Peyer's patch (tissue), 4 donors: Measurements from ENCODE around the gene SKAP2.
"Not testable (repeated sequence)": the region's sequence is repeated elsewhere in the genome, so short reads cannot be mapped to it uniquely, and the experiment has no call there.

Experiments
- POLR2A ChIP-seq, 2 donors: fragments of 450-650 bp; IDR thresholded peaks; one replicate each; pipeline ENCODE4 v1.5.1; 2017; ENCODE audit warnings: antibody characterized with exemption in 2 of 2, mild to moderate bottlenecking in 2 of 2, moderate library complexity in 2 of 2
- TF ChIP-seq, protein P1 (sequence below), 6 experiments: fragments of 450-650 bp in 4 of 6; fragments of 200-600 bp in 2 of 6; sonication (generic) in 1 of 6; IDR thresholded peaks; one replicate each; pipeline ENCODE4 v1.5.1; 2017 to 2019; ENCODE audit warnings: antibody characterized with exemption in 6 of 6, mild to moderate bottlenecking in 3 of 6, moderate library complexity in 1 of 6

DNA sequence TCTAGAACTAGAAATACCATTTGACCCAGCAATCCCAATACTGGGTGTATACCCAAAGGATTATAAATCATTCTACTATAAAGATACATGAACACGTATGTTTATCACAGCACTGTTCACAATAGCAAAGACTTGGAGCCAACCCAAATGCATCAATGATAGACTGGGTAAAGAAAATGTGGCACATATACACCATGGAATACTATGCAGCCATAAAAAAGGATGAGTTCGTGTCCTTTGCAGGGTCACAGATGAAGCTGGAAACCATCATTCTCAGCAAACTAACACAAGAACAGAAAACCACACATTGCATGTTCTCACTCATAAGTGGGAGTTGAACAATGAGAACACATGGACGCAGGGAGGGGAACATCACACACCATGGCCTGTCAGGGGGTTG, 27.6 kb downstream of the SKAP2 start:
- not testable (repeated sequence) for TF ChIP-seq POLR2A (IDR thresholded peaks at IDR 0.05)
- TF ChIP-seq, protein P1, sequence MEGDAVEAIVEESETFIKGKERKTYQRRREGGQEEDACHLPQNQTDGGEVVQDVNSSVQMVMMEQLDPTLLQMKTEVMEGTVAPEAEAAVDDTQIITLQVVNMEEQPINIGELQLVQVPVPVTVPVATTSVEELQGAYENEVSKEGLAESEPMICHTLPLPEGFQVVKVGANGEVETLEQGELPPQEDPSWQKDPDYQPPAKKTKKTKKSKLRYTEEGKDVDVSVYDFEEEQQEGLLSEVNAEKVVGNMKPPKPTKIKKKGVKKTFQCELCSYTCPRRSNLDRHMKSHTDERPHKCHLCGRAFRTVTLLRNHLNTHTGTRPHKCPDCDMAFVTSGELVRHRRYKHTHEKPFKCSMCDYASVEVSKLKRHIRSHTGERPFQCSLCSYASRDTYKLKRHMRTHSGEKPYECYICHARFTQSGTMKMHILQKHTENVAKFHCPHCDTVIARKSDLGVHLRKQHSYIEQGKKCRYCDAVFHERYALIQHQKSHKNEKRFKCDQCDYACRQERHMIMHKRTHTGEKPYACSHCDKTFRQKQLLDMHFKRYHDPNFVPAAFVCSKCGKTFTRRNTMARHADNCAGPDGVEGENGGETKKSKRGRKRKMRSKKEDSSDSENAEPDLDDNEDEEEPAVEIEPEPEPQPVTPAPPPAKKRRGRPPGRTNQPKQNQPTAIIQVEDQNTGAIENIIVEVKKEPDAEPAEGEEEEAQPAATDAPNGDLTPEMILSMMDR (IDR thresholded peaks at IDR 0.05): not testable (repeated sequence)
